ENCODE results near the gene PPFIA1.
"Not testable (repeated sequence)": the region's sequence is repeated elsewhere in the genome, so short reads cannot be mapped to it uniquely, and the experiment has no call there.

PPFIA1 gene

GRCh38 chr11:70407814-70408213, 137.3 kb downstream of the PPFIA1 start:
- Histone ChIP-seq H3K4me1 (ENCODE audit: control insufficient read depth in 1 of 2, insufficient read depth in 2 of 2, low read length in 2 of 2) (no peaks in the 10 kb centered on the region), H3K27ac (ENCODE audit: low read depth, low read length) (no peak overlapping the region), H3K9ac (ENCODE audit: low read depth in 1 of 2, low read length in 2 of 2) (no peak overlapping the region), H3K9me3 (ENCODE audit: control insufficient read depth in 1 of 2, low read length in 2 of 2) (no peaks in the 10 kb centered on the region), H3K36me3 (ENCODE audit: control insufficient read depth in 1 of 2, insufficient read depth in 2 of 2, low read length in 2 of 2) (peaks cover 30 to 70% of the 10 kb centered on the region in 2 donors), H3K27me3 (ENCODE audit: control insufficient read depth in 1 of 2, insufficient read depth in 2 of 2, low read length in 2 of 2) (no peaks in the 10 kb centered on the region), H3K4me3 (ENCODE audit: low read depth in 1 of 2, low read length in 2 of 2) (no peak overlapping the region)

GRCh38 chr11:70408326-70408725, 137.8 kb downstream of the PPFIA1 start:
- not testable (repeated sequence) for H3K27me3 ChIP-seq (ENCODE audit: control insufficient read depth in 1 of 2, insufficient read depth in 2 of 2, low read length in 2 of 2); H3K4me1 ChIP-seq (ENCODE audit: control insufficient read depth in 1 of 2, insufficient read depth in 2 of 2, low read length in 2 of 2); H3K9ac ChIP-seq (ENCODE audit: low read depth in 1 of 2, low read length in 2 of 2); H3K4me3 ChIP-seq (ENCODE audit: low read depth in 1 of 2, low read length in 2 of 2); H3K27ac ChIP-seq (ENCODE audit: low read depth, low read length); H3K9me3 ChIP-seq (ENCODE audit: control insufficient read depth in 1 of 2, low read length in 2 of 2)
- peaks cover 30 to 76% of the 10 kb centered on the region in 2 donors for H3K36me3 ChIP-seq (ENCODE audit: control insufficient read depth in 1 of 2, insufficient read depth in 2 of 2, low read length in 2 of 2)

- no peaks in the 10 kb centered on the region for H3K9me3 ChIP-seq (ENCODE audit: control insufficient read depth in 1 of 2, low read length in 2 of 2)
- H3K27ac ChIP-seq (ENCODE audit: low read depth, low read length): no peak overlapping the region
- peaks cover 33 to 85% of the 10 kb centered on the region in 2 donors for H3K36me3 ChIP-seq (ENCODE audit: control insufficient read depth in 1 of 2, insufficient read depth in 2 of 2, low read length in 2 of 2)
- no peak overlapping the region for H3K9ac ChIP-seq (ENCODE audit: low read depth in 1 of 2, low read length in 2 of 2)
- H3K4me1 ChIP-seq (ENCODE audit: control insufficient read depth in 1 of 2, insufficient read depth in 2 of 2, low read length in 2 of 2): no peaks in the 10 kb centered on the region
- H3K27me3 ChIP-seq (ENCODE audit: control insufficient read depth in 1 of 2, insufficient read depth in 2 of 2, low read length in 2 of 2): no peaks in the 10 kb centered on the region
- no peak overlapping the region for H3K4me3 ChIP-seq (ENCODE audit: low read depth in 1 of 2, low read length in 2 of 2)
Observed at GRCh38 chr11:70409437-70409836, 138.9 kb downstream of the PPFIA1 start.

GRCh38 chr11:70409871-70410270, 139.4 kb downstream of the PPFIA1 start:
- H3K4me1 ChIP-seq (ENCODE audit: control insufficient read depth in 1 of 2, insufficient read depth in 2 of 2, low read length in 2 of 2): no peaks in the 10 kb centered on the region
- H3K4me3 ChIP-seq (ENCODE audit: low read depth in 1 of 2, low read length in 2 of 2): no peak overlapping the region
- H3K36me3 ChIP-seq (ENCODE audit: control insufficient read depth in 1 of 2, insufficient read depth in 2 of 2, low read length in 2 of 2): peaks cover 35 to 89% of the 10 kb centered on the region in 2 donors
- H3K27me3 ChIP-seq (ENCODE audit: control insufficient read depth in 1 of 2, insufficient read depth in 2 of 2, low read length in 2 of 2): no peaks in the 10 kb centered on the region
- no peak overlapping the region for H3K27ac ChIP-seq (ENCODE audit: low read depth, low read length)
- H3K9ac ChIP-seq (ENCODE audit: low read depth in 1 of 2, low read length in 2 of 2): no peak overlapping the region
- H3K9me3 ChIP-seq (ENCODE audit: control insufficient read depth in 1 of 2, low read length in 2 of 2): no peaks in the 10 kb centered on the region

GRCh38 chr11:70410276-70411205, 140.1 kb downstream of the PPFIA1 start:
- no peaks in the 10 kb centered on the region for H3K4me1 ChIP-seq (ENCODE audit: control insufficient read depth in 1 of 2, insufficient read depth in 2 of 2, low read length in 2 of 2)
- peaks cover 36 to 91% of the 10 kb centered on the region in 2 donors for H3K36me3 ChIP-seq (ENCODE audit: control insufficient read depth in 1 of 2, insufficient read depth in 2 of 2, low read length in 2 of 2)
- no peaks in the 10 kb centered on the region for H3K27me3 ChIP-seq (ENCODE audit: control insufficient read depth in 1 of 2, insufficient read depth in 2 of 2, low read length in 2 of 2)
- H3K4me3 ChIP-seq (ENCODE audit: low read depth in 1 of 2, low read length in 2 of 2): no peak overlapping the region
- no peak overlapping the region for H3K27ac ChIP-seq (ENCODE audit: low read depth, low read length)
- H3K9ac ChIP-seq (ENCODE audit: low read depth in 1 of 2, low read length in 2 of 2): no peak overlapping the region
- H3K9me3 ChIP-seq (ENCODE audit: control insufficient read depth in 1 of 2, low read length in 2 of 2): no peaks in the 10 kb centered on the region

GRCh38 chr11:70411713-70412452, 141.4 kb downstream of the PPFIA1 start:
- Histone ChIP-seq H3K27me3 (ENCODE audit: control insufficient read depth in 1 of 2, insufficient read depth in 2 of 2, low read length in 2 of 2) (no peaks in the 10 kb centered on the region), H3K9me3 (ENCODE audit: control insufficient read depth in 1 of 2, low read length in 2 of 2) (no peaks in the 10 kb centered on the region), H3K4me1 (ENCODE audit: control insufficient read depth in 1 of 2, insufficient read depth in 2 of 2, low read length in 2 of 2) (no peaks in the 10 kb centered on the region), H3K36me3 (ENCODE audit: control insufficient read depth in 1 of 2, insufficient read depth in 2 of 2, low read length in 2 of 2) (peaks cover 47 to 93% of the 10 kb centered on the region in 2 donors), H3K9ac (ENCODE audit: low read depth in 1 of 2, low read length in 2 of 2) (no peak overlapping the region), H3K4me3 (ENCODE audit: low read depth in 1 of 2, low read length in 2 of 2) (no peak overlapping the region), H3K27ac (ENCODE audit: low read depth, low read length) (no peak overlapping the region)

- Histone ChIP-seq H3K36me3 (ENCODE audit: control insufficient read depth in 1 of 2, insufficient read depth in 2 of 2, low read length in 2 of 2) (peaks cover 45 to 89% of the 10 kb centered on the region in 2 donors), H3K27ac (ENCODE audit: low read depth, low read length) (no peak overlapping the region)
Observed at GRCh38 chr11:70413151-70413550, 142.7 kb downstream of the PPFIA1 start.

GRCh38 chr11:70414341-70415100, 144.0 kb downstream of the PPFIA1 start:
- Histone ChIP-seq H3K4me3 (ENCODE audit: low read depth in 1 of 2, low read length in 2 of 2) (no peak overlapping the region), H3K4me1 (ENCODE audit: control insufficient read depth in 1 of 2, insufficient read depth in 2 of 2, low read length in 2 of 2) (no peaks in the 10 kb centered on the region), H3K9me3 (ENCODE audit: control insufficient read depth in 1 of 2, low read length in 2 of 2) (no peaks in the 10 kb centered on the region), H3K36me3 (ENCODE audit: control insufficient read depth in 1 of 2, insufficient read depth in 2 of 2, low read length in 2 of 2) (peaks cover 46 to 84% of the 10 kb centered on the region in 2 donors), H3K9ac (ENCODE audit: low read depth in 1 of 2, low read length in 2 of 2) (no peak overlapping the region), H3K27me3 (ENCODE audit: control insufficient read depth in 1 of 2, insufficient read depth in 2 of 2, low read length in 2 of 2) (no peaks in the 10 kb centered on the region), H3K27ac (ENCODE audit: low read depth, low read length) (no peak overlapping the region)

More at GRCh38 chr11:70413151-70413550, 142.7 kb downstream of the PPFIA1 start:
- Histone ChIP-seq H3K4me1 (ENCODE audit: control insufficient read depth in 1 of 2, insufficient read depth in 2 of 2, low read length in 2 of 2) (no peaks in the 10 kb centered on the region), H3K9me3 (ENCODE audit: control insufficient read depth in 1 of 2, low read length in 2 of 2) (no peaks in the 10 kb centered on the region), H3K4me3 (ENCODE audit: low read depth in 1 of 2, low read length in 2 of 2) (no peak overlapping the region), H3K27me3 (ENCODE audit: control insufficient read depth in 1 of 2, insufficient read depth in 2 of 2, low read length in 2 of 2) (no peaks in the 10 kb centered on the region), H3K9ac (ENCODE audit: low read depth in 1 of 2, low read length in 2 of 2) (no peak overlapping the region)

- Histone ChIP-seq H3K36me3 (ENCODE audit: control insufficient read depth in 1 of 2, insufficient read depth in 2 of 2, low read length in 2 of 2) (peaks cover 45 to 84% of the 10 kb centered on the region in 2 donors), H3K27ac (ENCODE audit: low read depth, low read length) (no peak overlapping the region), H3K9ac (ENCODE audit: low read depth in 1 of 2, low read length in 2 of 2) (no peak overlapping the region), H3K27me3 (ENCODE audit: control insufficient read depth in 1 of 2, insufficient read depth in 2 of 2, low read length in 2 of 2) (no peaks in the 10 kb centered on the region), H3K9me3 (ENCODE audit: control insufficient read depth in 1 of 2, low read length in 2 of 2) (no peaks in the 10 kb centered on the region), H3K4me1 (ENCODE audit: control insufficient read depth in 1 of 2, insufficient read depth in 2 of 2, low read length in 2 of 2) (no peaks in the 10 kb centered on the region), H3K4me3 (ENCODE audit: low read depth in 1 of 2, low read length in 2 of 2) (no peak overlapping the region)
Observed at GRCh38 chr11:70415191-70415590, 144.7 kb downstream of the PPFIA1 start.
